ENCODE measurements around the gene RNPS1. TPM values are rescaled to one million over a fixed set of nuclear protein-coding genes. Genes with fewer than 3 reads are reported as not detected.
A peak's percentile ranks its signal among the peaks of the same experiment; 100 is the strongest.

Gene RNPS1
- total RNA-seq, 1 experiment from 2014 or later: 131 TPM

DNA sequence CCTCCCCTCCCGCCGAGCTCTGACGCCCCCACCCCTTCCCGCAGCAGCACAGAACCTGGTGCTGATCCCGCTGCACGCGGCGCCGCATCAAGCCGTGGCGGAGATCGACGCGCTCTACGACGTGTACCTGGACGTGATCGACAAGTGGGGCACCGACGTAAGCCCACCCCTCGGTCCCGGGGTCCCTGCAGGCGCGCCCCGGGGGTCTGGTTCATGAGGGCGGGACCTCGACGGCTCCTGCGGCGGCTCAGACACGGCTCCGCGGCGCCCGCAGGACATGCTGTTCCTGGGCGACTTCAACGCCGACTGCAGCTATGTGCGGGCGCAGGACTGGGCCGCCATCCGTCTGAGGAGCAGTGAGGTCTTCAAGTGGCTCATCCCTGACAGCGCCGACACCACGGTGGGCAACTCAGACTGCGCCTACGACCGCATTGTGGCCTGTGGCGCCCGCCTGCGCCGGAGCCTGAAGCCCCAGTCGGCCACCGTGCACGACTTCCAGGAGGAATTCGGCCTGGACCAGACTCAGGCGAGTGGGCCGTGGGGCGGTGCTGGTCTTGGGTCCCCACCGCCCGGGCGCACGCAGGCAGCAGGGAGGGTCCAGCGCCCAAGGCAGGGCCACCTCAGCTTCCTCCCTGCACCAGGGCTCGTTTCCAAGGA is 30.3 kb downstream of the RNPS1 start:
- Histone ChIP-seq H3K9me2 (replicated peaks; ENCODE audit: low read length) (no peaks in the 10 kb centered on the region), H3K9me3 (ENCODE audit: low read length) (no peaks in the 10 kb centered on the region), H3K79me2 (ENCODE audit: low read length) (no peaks in the 10 kb centered on the region), H4K20me1 (ENCODE audit: low read length) (no peaks in the 10 kb centered on the region), H3K36me3 (ENCODE audit: low read depth, low read length) (no peaks in the 10 kb centered on the region), H3K4me1 (ENCODE audit: insufficient read depth, low read length) (no peaks in the 10 kb centered on the region), H3K4me3 (ENCODE audit: low read length) (no peak overlapping the region), H3K4me2 (ENCODE audit: low read length) (no peak overlapping the region), H2AFZ (ENCODE audit: low read length) (no peak overlapping the region), H3F3A (ENCODE audit: low read length, unreplicated experiment) (no peaks in the 10 kb centered on the region), H3K27ac (ENCODE audit: low read length) (no peak overlapping the region), H3K9ac (ENCODE audit: low read length) (no peak overlapping the region), H3K27me3 (ENCODE audit: low read length) (no peaks in the 10 kb centered on the region)
- CTCF ChIA-PET: no interaction called here
- DNase-seq (no peak), ATAC-seq (no peak)
- TF ChIP-seq EZH2phosphoT487 (IDR thresholded peaks at IDR 0.05; ENCODE audit: borderline replicate concordance, low read length) (no peak), EZH2 (IDR thresholded peaks at IDR 0.05; ENCODE audit: low read length, unreplicated experiment) (no peak), CTCF (conservative IDR thresholded peaks at IDR 0.05; ENCODE audit: low read depth, low read length) (no peak)
- POLR2A ChIA-PET (ENCODE audit: unreplicated experiment): no interaction called here
- BruUV-seq (replicated peaks): no TSS peak
- intact Hi-C loops (cut with micrococcal nuclease): no loop called here

DNA sequence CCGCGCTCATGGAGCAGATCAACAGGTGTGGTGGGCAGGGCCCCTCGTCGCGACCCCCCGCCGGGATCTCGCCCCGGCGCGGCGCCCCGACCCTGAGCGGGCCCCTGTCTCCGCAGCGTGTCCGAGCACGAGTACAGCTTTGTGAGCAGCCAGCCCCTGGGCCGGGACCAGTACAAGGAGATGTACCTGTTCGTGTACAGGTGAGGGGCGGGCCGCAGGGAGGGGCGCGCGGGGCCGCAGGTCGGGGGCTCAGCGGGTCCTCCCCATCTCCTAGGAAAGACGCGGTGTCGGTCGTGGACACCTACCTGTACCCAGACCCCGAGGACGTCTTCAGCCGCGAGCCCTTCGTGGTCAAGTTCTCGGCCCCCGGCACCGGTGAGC is 30.8 kb downstream of the RNPS1 start:
- CTCF ChIA-PET: no interaction called here
- POLR2A ChIA-PET (ENCODE audit: unreplicated experiment): no interaction called here
- no peak for ATAC-seq
- Histone ChIP-seq H3F3A (ENCODE audit: low read length, unreplicated experiment) (no peaks in the 10 kb centered on the region), H3K9me3 (ENCODE audit: low read length) (no peaks in the 10 kb centered on the region), H3K4me2 (ENCODE audit: low read length) (no peak overlapping the region), H3K9ac (ENCODE audit: low read length) (no peak overlapping the region), H3K4me3 (ENCODE audit: low read length) (no peak overlapping the region), H3K9me2 (replicated peaks; ENCODE audit: low read length) (no peaks in the 10 kb centered on the region), H3K79me2 (ENCODE audit: low read length) (no peaks in the 10 kb centered on the region), H2AFZ (ENCODE audit: low read length) (no peak overlapping the region), H3K27ac (ENCODE audit: low read length) (no peak overlapping the region), H3K27me3 (ENCODE audit: low read length) (no peaks in the 10 kb centered on the region), H3K36me3 (ENCODE audit: low read depth, low read length) (no peaks in the 10 kb centered on the region), H4K20me1 (ENCODE audit: low read length) (no peaks in the 10 kb centered on the region), H3K4me1 (ENCODE audit: insufficient read depth, low read length) (no peaks in the 10 kb centered on the region)
- intact Hi-C loops (cut with micrococcal nuclease): no loop called here
- DNase-seq: no peak
- TF ChIP-seq CTCF (conservative IDR thresholded peaks at IDR 0.05; ENCODE audit: low read depth, low read length) (no peak), EZH2 (IDR thresholded peaks at IDR 0.05; ENCODE audit: low read length, unreplicated experiment) (no peak), EZH2phosphoT487 (IDR thresholded peaks at IDR 0.05; ENCODE audit: borderline replicate concordance, low read length) (no peak)
- BruUV-seq (replicated peaks): no TSS peak

DNA sequence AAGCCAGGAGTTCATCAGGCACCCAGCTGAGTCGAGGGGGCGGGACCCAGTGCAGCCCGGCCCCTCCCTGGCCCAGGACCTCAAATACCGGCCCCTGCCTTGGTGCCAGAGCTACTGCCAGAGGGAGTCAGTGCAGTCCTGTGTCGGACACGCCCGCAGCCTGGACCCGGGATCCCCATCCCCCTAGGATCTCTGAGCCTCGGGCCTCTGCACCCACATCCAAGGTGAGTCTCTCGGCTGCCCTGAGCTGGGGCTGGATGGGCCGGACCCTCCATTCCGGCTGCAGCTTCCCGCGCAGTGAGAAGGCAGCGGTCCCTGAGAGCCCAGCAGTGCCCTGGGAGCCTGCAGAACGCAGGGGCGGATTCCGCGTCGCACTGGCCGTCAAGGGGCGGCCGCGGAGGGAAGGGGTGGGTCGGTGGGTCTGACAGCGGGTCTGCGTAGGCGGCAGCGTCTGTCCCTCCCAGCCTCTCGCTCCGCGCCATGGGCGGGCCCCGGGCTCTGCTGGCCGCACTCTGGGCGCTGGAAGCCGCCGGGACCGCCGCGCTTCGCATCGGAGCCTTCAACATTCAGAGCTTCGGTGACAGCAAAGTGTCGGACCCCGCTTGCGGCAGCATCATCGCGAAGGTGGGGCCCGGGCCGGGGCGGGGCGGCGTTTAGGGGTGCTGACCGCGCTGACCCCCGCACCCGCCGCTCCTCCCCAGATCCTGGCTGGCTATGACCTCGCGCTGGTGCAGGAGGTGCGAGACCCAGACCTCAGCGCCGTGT is 31.4 kb downstream of the RNPS1 start, which contains the start of gene DNASE1L2:
TSS of gene DNASE1L2 (plus strand) at position 108 of the 765 bp plus-strand sequence. CDS start at position 481, 373 bp downstream.
- no peak within 1 kb of the TSS for H3K9ac ChIP-seq (ENCODE audit: low read length)
- no peak for TF ChIP-seq EZH2 (IDR thresholded peaks at IDR 0.05; ENCODE audit: low read length, unreplicated experiment)
- TF ChIP-seq EZH2phosphoT487 (IDR thresholded peaks at IDR 0.05; ENCODE audit: borderline replicate concordance, low read length): no peak
- no peak for TF ChIP-seq CTCF (conservative IDR thresholded peaks at IDR 0.05; ENCODE audit: low read depth, low read length)
- no peak within 1 kb of the TSS for H3K4me2 ChIP-seq (ENCODE audit: low read length)
- H3K27me3 ChIP-seq (ENCODE audit: low read length): no peaks in the 10 kb centered on the region
- no peaks in the 10 kb centered on the region for H3F3A ChIP-seq (ENCODE audit: low read length, unreplicated experiment)
- intact Hi-C loops (cut with micrococcal nuclease): no loop called here
- no TSS peak for BruUV-seq (replicated peaks)
- ChIA-PET POLR2A (ENCODE audit: unreplicated experiment) (no interaction called here), CTCF (no interaction called here)
- no peaks in the 10 kb centered on the region for H3K79me2 ChIP-seq (ENCODE audit: low read length)
- DNase-seq (peak; percentile 14), ATAC-seq (peak; percentile 52)
- no peak within 1 kb of the TSS for H3K27ac ChIP-seq (ENCODE audit: low read length)
- no peak within 1 kb of the TSS for H2AFZ ChIP-seq (ENCODE audit: low read length)
- H3K4me3 ChIP-seq (ENCODE audit: low read length): no peak within 1 kb of the TSS
- H3K4me1 ChIP-seq (ENCODE audit: insufficient read depth, low read length): no peaks in the 10 kb centered on the region
- no peaks in the 10 kb centered on the region for H3K36me3 ChIP-seq (ENCODE audit: low read depth, low read length)
- no peaks in the 10 kb centered on the region for H4K20me1 ChIP-seq (ENCODE audit: low read length)
- no peaks in the 10 kb centered on the region for H3K9me3 ChIP-seq (ENCODE audit: low read length)
- H3K9me2 ChIP-seq (replicated peaks; ENCODE audit: low read length): no peaks in the 10 kb centered on the region
